ENCODE results near the gene TTC28. TPM values are rescaled to one million over a fixed set of nuclear protein-coding genes. Genes with fewer than 3 reads are reported as not detected.

TTC28 gene
- total RNA-seq, 1 experiment from 2014 or later, result 0.12 TPM

GRCh38 chr22:28012832-28013460, 666.7 kb downstream of the TTC28 start (continued):
- no peak for TF ChIP-seq MAX (IDR thresholded peaks at IDR 0.05)
- TF ChIP-seq CTCF (IDR thresholded peaks at IDR 0.05 in 2 of 3, conservative IDR thresholded peaks at IDR 0.05 in 1 of 3; ENCODE audit: borderline replicate concordance in 1 of 3, insufficient read depth in 1 of 3, low read depth in 2 of 3, low read length in 2 of 3), result no peak
- TF ChIP-seq ELF1 (IDR thresholded peaks at IDR 0.05; ENCODE audit: borderline replicate concordance, low read depth), result no peak
- TF ChIP-seq ZNF274 (IDR thresholded peaks at IDR 0.05; ENCODE audit: low read depth, low read length), result no peak
- no peak for TF ChIP-seq SP1 (IDR thresholded peaks at IDR 0.05; ENCODE audit: low read depth)

- Histone ChIP-seq H3K27ac (ENCODE audit: low read depth, low read length) (no peak overlapping the region), H3K9ac (ENCODE audit: low read length) (no peak overlapping the region), H3K27me3 (ENCODE audit: insufficient read depth, low read length) (no peaks in the 10 kb centered on the region), H3K4me3 (replicated peaks in 1 of 2; ENCODE audit: low read depth in 1 of 2, low read length in 2 of 2) (no peak overlapping the region), H3K4me1 (ENCODE audit: control insufficient read depth in 1 of 2, insufficient read depth in 2 of 2, low read length in 2 of 2) (no peaks in the 10 kb centered on the region), H4K20me1 (ENCODE audit: insufficient read depth) (no peaks in the 10 kb centered on the region), H2AFZ (ENCODE audit: low read depth, low read length, poor library complexity, severe bottlenecking) (peak overlapping the region; percentile 69), H3K4me2 (ENCODE audit: low read length) (no peak overlapping the region), H3K36me3 (ENCODE audit: control insufficient read depth in 1 of 2, insufficient read depth in 2 of 2, low read length in 2 of 2) (no peaks in the 10 kb centered on the region), H3K79me2 (ENCODE audit: insufficient read depth, low read length) (no peaks in the 10 kb centered on the region), H3K9me2 (ENCODE audit: insufficient read depth) (no peaks in the 10 kb centered on the region), H3K9me3 (ENCODE audit: control insufficient read depth in 1 of 2, insufficient read depth in 1 of 2, low read depth in 1 of 2, low read length in 2 of 2) (no peaks in the 10 kb centered on the region)
- ATAC-seq (peak; percentile 96), DNase-seq (ENCODE audit: low read depth, low spot score) (peak; percentile 49)
- intact Hi-C loops (cut with micrococcal nuclease), result loop anchor here (1.0 to 2.0 kb wide), 4 partner anchors 123 to 1253 kb away; no protein-coding TSS in a partner anchor
- POLR2A ChIA-PET, result no interaction called here
- CTCF ChIA-PET, result interaction anchor here (1.0 to 2.1 kb wide), 3 partner anchors 9 to 128 kb away, joined by 3 to 15 read pairs (median 4); no protein-coding TSS in a partner anchor
- no TSS peak for BruUV-seq (replicated peaks)
- RAD21 ChIA-PET (ENCODE audit: low non-redundant PET in 1 of 2, low total read pairs in 2 of 2, uncharacterized antibody in 2 of 2, unreplicated experiment in 2 of 2), result interaction anchor here in 1 of 2 experiments (0.5 kb wide), 1 partner anchor 588 kb away, joined by 4 read pairs; no protein-coding TSS in a partner anchor
- TF ChIP-seq MAX (IDR thresholded peaks at IDR 0.05) (no peak), RAD21 (IDR thresholded peaks at IDR 0.05; ENCODE audit: low read depth) (peak; percentile 89), TCF7L2 (IDR thresholded peaks at IDR 0.05; ENCODE audit: borderline replicate concordance, extremely low read depth, insufficient read depth, insufficient read length) (peak; percentile 53), CTCF (IDR thresholded peaks at IDR 0.05 in 2 of 3, conservative IDR thresholded peaks at IDR 0.05 in 1 of 3; ENCODE audit: borderline replicate concordance in 1 of 3, insufficient read depth in 1 of 3, low read depth in 2 of 3, low read length in 2 of 3) (peak; percentile 69 to 99 (median 93)), EGR1 (IDR thresholded peaks at IDR 0.05; ENCODE audit: low read depth) (peak; percentile 78), ELF1 (IDR thresholded peaks at IDR 0.05; ENCODE audit: borderline replicate concordance, low read depth) (no peak)
These were observed 670.3 kb downstream of the TTC28 start for GRCh38 chr22:28009272-28009827.
